ENCODE data around the gene MIGA1. TPM values are rescaled to one million over a fixed set of nuclear protein-coding genes. Genes with fewer than 3 reads are reported as not detected.
"Not testable (repeated sequence)": the region's sequence is repeated elsewhere in the genome, so short reads cannot be mapped to it uniquely, and the experiment has no call there.

Gene MIGA1
- total and polyA plus RNA-seq, 3 experiments from 2014 or later = 6.9 to 11.7 (median 10.2) TPM

GRCh38 chr1:77809787-77810462 is 30.5 kb downstream of the MIGA1 start:
- POLR2A ChIA-PET; CTCF ChIA-PET; H3K27ac ChIP-seq (ENCODE audit: low read depth, low read length); H3K4me3 ChIP-seq (ENCODE audit: low read length); H3K27ac Mint-ChIP-seq; H3K4me1 ChIP-seq (ENCODE audit: insufficient read depth, low read length); H3K27me3 Mint-ChIP-seq; H3K9me3 ChIP-seq (ENCODE audit: low read length); H3K9me3 Mint-ChIP-seq; H3K4me3 Mint-ChIP-seq; DNase-seq; H3K4me1 Mint-ChIP-seq; H3K27me3 ChIP-seq (ENCODE audit: insufficient read depth, low read length, poor library complexity, severe bottlenecking): not testable (repeated sequence)
- H3K36me3 ChIP-seq (ENCODE audit: insufficient read depth, low read length) = peaks cover 26% of the 10 kb centered on the region
- H3K36me3 Mint-ChIP-seq = peaks cover 7 to 63% (median 18%) of the 10 kb centered on the region in 3 donors

GRCh38 chr1:77811589-77811988 is 32.1 kb downstream of the MIGA1 start:
- H3K9me3 ChIP-seq (ENCODE audit: low read length); H3K27ac Mint-ChIP-seq; H3K4me1 ChIP-seq (ENCODE audit: insufficient read depth, low read length); DNase-seq; H3K4me1 Mint-ChIP-seq; H3K27me3 ChIP-seq (ENCODE audit: insufficient read depth, low read length, poor library complexity, severe bottlenecking); H3K9me3 Mint-ChIP-seq; POLR2A ChIA-PET; H3K4me3 ChIP-seq (ENCODE audit: low read length); H3K27ac ChIP-seq (ENCODE audit: low read depth, low read length); H3K4me3 Mint-ChIP-seq; H3K27me3 Mint-ChIP-seq: not testable (repeated sequence)
- peaks cover 7 to 61% (median 17%) of the 10 kb centered on the region in 3 donors for H3K36me3 Mint-ChIP-seq
- CTCF ChIA-PET = interaction anchor here (1.3 kb wide), 1 partner anchor 14 kb away, joined by 3 read pairs; no protein-coding TSS in a partner anchor
- peaks cover 22% of the 10 kb centered on the region for H3K36me3 ChIP-seq (ENCODE audit: insufficient read depth, low read length)

- peaks cover 10 to 78% (median 18%) of the 10 kb centered on the region in 3 donors for H3K36me3 Mint-ChIP-seq
- H3K27me3 ChIP-seq (ENCODE audit: insufficient read depth, low read length, poor library complexity, severe bottlenecking) = no peaks in the 10 kb centered on the region
- H3K27ac Mint-ChIP-seq = peak overlapping the region in 1 of 8 donors; percentile 1
- no peak overlapping the region for H3K4me3 ChIP-seq (ENCODE audit: low read length)
- ChIA-PET POLR2A (interaction anchor here (0.7 kb wide), 1 partner anchor 134 kb away, joined by 4 read pairs; no protein-coding TSS in a partner anchor), CTCF (interaction anchor here (0.7 kb wide), 1 partner anchor 26 kb away, joined by 3 read pairs; no protein-coding TSS in a partner anchor)
- DNase-seq = no peak
- H3K9me3 Mint-ChIP-seq = no peaks in the 10 kb centered on the region
- peaks cover 0 to 3% (median 0%) of the 10 kb centered on the region in 3 donors for H3K4me1 Mint-ChIP-seq
- H3K27me3 Mint-ChIP-seq = no peaks in the 10 kb centered on the region
- H3K27ac ChIP-seq (ENCODE audit: low read depth, low read length) = no peak overlapping the region
- H3K9me3 ChIP-seq (ENCODE audit: low read length) = no peaks in the 10 kb centered on the region
- H3K36me3 ChIP-seq (ENCODE audit: insufficient read depth, low read length) = peaks cover 20% of the 10 kb centered on the region
- no peaks in the 10 kb centered on the region for H3K4me1 ChIP-seq (ENCODE audit: insufficient read depth, low read length)
- no peak overlapping the region for H3K4me3 Mint-ChIP-seq
Observed at GRCh38 chr1:77817368-77818209, 38.1 kb downstream of the MIGA1 start.

- Mint-ChIP-seq H3K27ac (peak overlapping the region in 1 of 8 donors; percentile 25), H3K4me1 (peaks cover 0 to 3% (median under 1%) of the 10 kb centered on the region in 3 donors), H3K9me3 (no peaks in the 10 kb centered on the region), H3K4me3 (no peak overlapping the region), H3K27me3 (no peaks in the 10 kb centered on the region), H3K36me3 (peaks cover 3 to 70% (median 13%) of the 10 kb centered on the region in 3 donors)
- Histone ChIP-seq H3K36me3 (ENCODE audit: insufficient read depth, low read length) (peaks cover 5% of the 10 kb centered on the region), H3K27ac (ENCODE audit: low read depth, low read length) (no peak overlapping the region), H3K27me3 (ENCODE audit: insufficient read depth, low read length, poor library complexity, severe bottlenecking) (no peaks in the 10 kb centered on the region), H3K4me1 (ENCODE audit: insufficient read depth, low read length) (no peaks in the 10 kb centered on the region), H3K4me3 (ENCODE audit: low read length) (no peak overlapping the region), H3K9me3 (ENCODE audit: low read length) (no peaks in the 10 kb centered on the region)
- ChIA-PET POLR2A (no interaction called here), CTCF (no interaction called here)
- DNase-seq = no peak
Observed at GRCh38 chr1:77820121-77820520, 40.7 kb downstream of the MIGA1 start.

- POLR2A ChIA-PET = no interaction called here
- Histone ChIP-seq H3K36me3 (ENCODE audit: insufficient read depth, low read length) (no peaks in the 10 kb centered on the region), H3K4me3 (ENCODE audit: low read length) (no peak overlapping the region), H3K27me3 (ENCODE audit: insufficient read depth, low read length, poor library complexity, severe bottlenecking) (no peaks in the 10 kb centered on the region), H3K27ac (ENCODE audit: low read depth, low read length) (no peak overlapping the region), H3K9me3 (ENCODE audit: low read length) (no peaks in the 10 kb centered on the region), H3K4me1 (ENCODE audit: insufficient read depth, low read length) (no peaks in the 10 kb centered on the region)
- no peaks in the 10 kb centered on the region for H3K27me3 Mint-ChIP-seq
- CTCF ChIA-PET = interaction anchor here (0.6 kb wide), 1 partner anchor 545 kb away, joined by 4 read pairs; no protein-coding TSS in a partner anchor
- no peak for DNase-seq
- H3K36me3 Mint-ChIP-seq = peaks cover 0 to 66% (median 12%) of the 10 kb centered on the region in 3 donors
- H3K4me1 Mint-ChIP-seq = peaks cover 3 to 7% (median 6%) of the 10 kb centered on the region in 3 donors
- H3K27ac Mint-ChIP-seq = peak overlapping the region in 1 of 8 donors; percentile 3
- no peak overlapping the region for H3K4me3 Mint-ChIP-seq
- H3K9me3 Mint-ChIP-seq = no peaks in the 10 kb centered on the region
Observed at GRCh38 chr1:77824079-77824478, 44.6 kb downstream of the MIGA1 start.

GRCh38 chr1:77824694-77825093 is 45.2 kb downstream of the MIGA1 start:
- Histone ChIP-seq H3K36me3 (ENCODE audit: insufficient read depth, low read length) (no peaks in the 10 kb centered on the region), H3K9me3 (ENCODE audit: low read length) (no peaks in the 10 kb centered on the region), H3K4me3 (ENCODE audit: low read length) (no peak overlapping the region), H3K27me3 (ENCODE audit: insufficient read depth, low read length, poor library complexity, severe bottlenecking) (no peaks in the 10 kb centered on the region), H3K4me1 (ENCODE audit: insufficient read depth, low read length) (no peaks in the 10 kb centered on the region), H3K27ac (ENCODE audit: low read depth, low read length) (no peak overlapping the region)
- no peak overlapping the region for H3K4me3 Mint-ChIP-seq
- peaks cover 0 to 61% (median 11%) of the 10 kb centered on the region in 3 donors for H3K36me3 Mint-ChIP-seq
- CTCF ChIA-PET = interaction anchor here (2.1 to 3.0 kb wide), 2 partner anchors 9 to 290 kb away, joined by 7 to 9 read pairs; no protein-coding TSS in a partner anchor
- peaks cover 3 to 7% (median 6%) of the 10 kb centered on the region in 3 donors for H3K4me1 Mint-ChIP-seq
- H3K9me3 Mint-ChIP-seq = no peaks in the 10 kb centered on the region
- H3K27me3 Mint-ChIP-seq = no peaks in the 10 kb centered on the region
- POLR2A ChIA-PET = no interaction called here
- DNase-seq = no peak
- H3K27ac Mint-ChIP-seq = no peak overlapping the region

GRCh38 chr1:77825131-77825709 is 45.8 kb downstream of the MIGA1 start:
- H3K27me3 Mint-ChIP-seq = no peaks in the 10 kb centered on the region
- ChIA-PET CTCF (interaction anchor here (0.6 to 3.0 kb wide), 3 partner anchors 9 to 289 kb away, joined by 3 to 9 read pairs (median 7); no protein-coding TSS in a partner anchor), POLR2A (no interaction called here)
- H3K4me1 Mint-ChIP-seq = peaks cover 4 to 7% (median 6%) of the 10 kb centered on the region in 3 donors
- H3K4me3 Mint-ChIP-seq = no peak overlapping the region
- Histone ChIP-seq H3K27ac (ENCODE audit: low read depth, low read length) (no peak overlapping the region), H3K27me3 (ENCODE audit: insufficient read depth, low read length, poor library complexity, severe bottlenecking) (no peaks in the 10 kb centered on the region), H3K36me3 (ENCODE audit: insufficient read depth, low read length) (peaks cover under 1% of the 10 kb centered on the region), H3K4me1 (ENCODE audit: insufficient read depth, low read length) (no peaks in the 10 kb centered on the region), H3K4me3 (ENCODE audit: low read length) (no peak overlapping the region), H3K9me3 (ENCODE audit: low read length) (no peaks in the 10 kb centered on the region)
- no peaks in the 10 kb centered on the region for H3K9me3 Mint-ChIP-seq
- peaks cover 0 to 61% (median 10%) of the 10 kb centered on the region in 3 donors for H3K36me3 Mint-ChIP-seq
- H3K27ac Mint-ChIP-seq = no peak overlapping the region
- no peak for DNase-seq
